ENCODE data around the gene PCNX2. TPM values are rescaled to one million over a fixed set of nuclear protein-coding genes. Genes with fewer than 3 reads are reported as not detected.
A peak's percentile ranks its signal among the peaks of the same experiment; 100 is the strongest.

Gene PCNX2
- total and polyA plus RNA-seq, 2 of the 13 experiments (the other 11 are each of a cell fraction or from before 2014, with no cell fraction given) = 0.11 to 0.42 TPM

GRCh38 chr1:232950197-232951176 is 345.0 kb downstream of the PCNX2 start, which contains the start of gene NTPCR (continued):
- TF ChIP-seq, protein P1, sequence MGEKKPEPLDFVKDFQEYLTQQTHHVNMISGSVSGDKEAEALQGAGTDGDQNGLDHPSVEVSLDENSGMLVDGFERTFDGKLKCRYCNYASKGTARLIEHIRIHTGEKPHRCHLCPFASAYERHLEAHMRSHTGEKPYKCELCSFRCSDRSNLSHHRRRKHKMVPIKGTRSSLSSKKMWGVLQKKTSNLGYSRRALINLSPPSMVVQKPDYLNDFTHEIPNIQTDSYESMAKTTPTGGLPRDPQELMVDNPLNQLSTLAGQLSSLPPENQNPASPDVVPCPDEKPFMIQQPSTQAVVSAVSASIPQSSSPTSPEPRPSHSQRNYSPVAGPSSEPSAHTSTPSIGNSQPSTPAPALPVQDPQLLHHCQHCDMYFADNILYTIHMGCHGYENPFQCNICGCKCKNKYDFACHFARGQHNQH (CRISPR knock-in tag; IDR thresholded peaks at IDR 0.05) = 0 out of 2 replicates have a peak, but pooled peaks have one; percentile 16
- TF ChIP-seq GZF1 (CRISPR knock-in tag; IDR thresholded peaks at IDR 0.05) = no peak
- no peak; the same call in 1 of the 2 replicates for TF ChIP-seq SP2 (CRISPR knock-in tag; IDR thresholded peaks at IDR 0.05)
- no peak for TF ChIP-seq ZNF441 (CRISPR knock-in tag; IDR thresholded peaks at IDR 0.05; ENCODE audit: borderline replicate concordance)
- no peak; the same call in 1 of the 2 replicates for TF ChIP-seq IRF9 (CRISPR knock-in tag; IDR thresholded peaks at IDR 0.05; ENCODE audit: borderline replicate concordance)
- TF ChIP-seq, protein P2, sequence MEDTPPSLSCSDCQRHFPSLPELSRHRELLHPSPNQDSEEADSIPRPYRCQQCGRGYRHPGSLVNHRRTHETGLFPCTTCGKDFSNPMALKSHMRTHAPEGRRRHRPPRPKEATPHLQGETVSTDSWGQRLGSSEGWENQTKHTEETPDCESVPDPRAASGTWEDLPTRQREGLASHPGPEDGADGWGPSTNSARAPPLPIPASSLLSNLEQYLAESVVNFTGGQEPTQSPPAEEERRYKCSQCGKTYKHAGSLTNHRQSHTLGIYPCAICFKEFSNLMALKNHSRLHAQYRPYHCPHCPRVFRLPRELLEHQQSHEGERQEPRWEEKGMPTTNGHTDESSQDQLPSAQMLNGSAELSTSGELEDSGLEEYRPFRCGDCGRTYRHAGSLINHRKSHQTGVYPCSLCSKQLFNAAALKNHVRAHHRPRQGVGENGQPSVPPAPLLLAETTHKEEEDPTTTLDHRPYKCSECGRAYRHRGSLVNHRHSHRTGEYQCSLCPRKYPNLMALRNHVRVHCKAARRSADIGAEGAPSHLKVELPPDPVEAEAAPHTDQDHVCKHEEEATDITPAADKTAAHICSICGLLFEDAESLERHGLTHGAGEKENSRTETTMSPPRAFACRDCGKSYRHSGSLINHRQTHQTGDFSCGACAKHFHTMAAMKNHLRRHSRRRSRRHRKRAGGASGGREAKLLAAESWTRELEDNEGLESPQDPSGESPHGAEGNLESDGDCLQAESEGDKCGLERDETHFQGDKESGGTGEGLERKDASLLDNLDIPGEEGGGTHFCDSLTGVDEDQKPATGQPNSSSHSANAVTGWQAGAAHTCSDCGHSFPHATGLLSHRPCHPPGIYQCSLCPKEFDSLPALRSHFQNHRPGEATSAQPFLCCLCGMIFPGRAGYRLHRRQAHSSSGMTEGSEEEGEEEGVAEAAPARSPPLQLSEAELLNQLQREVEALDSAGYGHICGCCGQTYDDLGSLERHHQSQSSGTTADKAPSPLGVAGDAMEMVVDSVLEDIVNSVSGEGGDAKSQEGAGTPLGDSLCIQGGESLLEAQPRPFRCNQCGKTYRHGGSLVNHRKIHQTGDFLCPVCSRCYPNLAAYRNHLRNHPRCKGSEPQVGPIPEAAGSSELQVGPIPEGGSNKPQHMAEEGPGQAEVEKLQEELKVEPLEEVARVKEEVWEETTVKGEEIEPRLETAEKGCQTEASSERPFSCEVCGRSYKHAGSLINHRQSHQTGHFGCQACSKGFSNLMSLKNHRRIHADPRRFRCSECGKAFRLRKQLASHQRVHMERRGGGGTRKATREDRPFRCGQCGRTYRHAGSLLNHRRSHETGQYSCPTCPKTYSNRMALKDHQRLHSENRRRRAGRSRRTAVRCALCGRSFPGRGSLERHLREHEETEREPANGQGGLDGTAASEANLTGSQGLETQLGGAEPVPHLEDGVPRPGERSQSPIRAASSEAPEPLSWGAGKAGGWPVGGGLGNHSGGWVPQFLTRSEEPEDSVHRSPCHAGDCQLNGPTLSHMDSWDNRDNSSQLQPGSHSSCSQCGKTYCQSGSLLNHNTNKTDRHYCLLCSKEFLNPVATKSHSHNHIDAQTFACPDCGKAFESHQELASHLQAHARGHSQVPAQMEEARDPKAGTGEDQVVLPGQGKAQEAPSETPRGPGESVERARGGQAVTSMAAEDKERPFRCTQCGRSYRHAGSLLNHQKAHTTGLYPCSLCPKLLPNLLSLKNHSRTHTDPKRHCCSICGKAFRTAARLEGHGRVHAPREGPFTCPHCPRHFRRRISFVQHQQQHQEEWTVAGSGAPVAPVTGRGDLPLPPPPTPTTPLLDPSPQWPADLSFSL (CRISPR knock-in tag; IDR thresholded peaks at IDR 0.05) = no peak
- no peak for TF ChIP-seq ZNF841 (CRISPR knock-in tag; IDR thresholded peaks at IDR 0.05; ENCODE audit: borderline replicate concordance)
- TF ChIP-seq, protein P3, sequence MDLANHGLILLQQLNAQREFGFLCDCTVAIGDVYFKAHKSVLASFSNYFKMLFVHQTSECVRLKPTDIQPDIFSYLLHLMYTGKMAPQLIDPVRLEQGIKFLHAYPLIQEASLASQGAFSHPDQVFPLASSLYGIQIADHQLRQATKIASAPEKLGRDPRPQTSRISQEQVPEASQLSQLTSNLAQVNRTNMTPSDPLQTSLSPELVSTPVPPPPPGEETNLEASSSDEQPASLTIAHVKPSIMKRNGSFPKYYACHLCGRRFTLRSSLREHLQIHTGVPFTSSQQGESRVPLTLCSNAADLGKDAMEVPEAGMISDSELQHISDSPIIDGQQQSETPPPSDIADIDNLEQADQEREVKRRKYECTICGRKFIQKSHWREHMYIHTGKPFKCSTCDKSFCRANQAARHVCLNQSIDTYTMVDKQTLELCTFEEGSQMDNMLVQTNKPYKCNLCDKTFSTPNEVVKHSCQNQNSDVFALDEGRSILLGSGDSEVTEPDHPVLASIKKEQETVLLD (CRISPR knock-in tag; IDR thresholded peaks at IDR 0.05; ENCODE audit: low read depth) = no peak
- TF ChIP-seq HOXA7 (CRISPR knock-in tag; IDR thresholded peaks at IDR 0.05) = no peak
- TF ChIP-seq, protein P4, sequence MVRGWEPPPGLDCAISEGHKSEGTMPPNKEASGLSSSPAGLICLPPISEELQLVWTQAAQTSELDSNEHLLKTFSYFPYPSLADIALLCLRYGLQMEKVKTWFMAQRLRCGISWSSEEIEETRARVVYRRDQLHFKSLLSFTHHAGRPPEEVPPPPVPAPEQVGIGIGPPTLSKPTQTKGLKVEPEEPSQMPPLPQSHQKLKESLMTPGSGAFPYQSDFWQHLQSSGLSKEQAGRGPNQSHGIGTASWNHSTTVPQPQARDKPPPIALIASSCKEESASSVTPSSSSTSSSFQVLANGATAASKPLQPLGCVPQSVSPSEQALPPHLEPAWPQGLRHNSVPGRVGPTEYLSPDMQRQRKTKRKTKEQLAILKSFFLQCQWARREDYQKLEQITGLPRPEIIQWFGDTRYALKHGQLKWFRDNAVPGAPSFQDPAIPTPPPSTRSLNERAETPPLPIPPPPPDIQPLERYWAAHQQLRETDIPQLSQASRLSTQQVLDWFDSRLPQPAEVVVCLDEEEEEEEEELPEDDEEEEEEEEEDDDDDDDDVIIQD (CRISPR knock-in tag; IDR thresholded peaks at IDR 0.05; ENCODE audit: low read depth) = no peak
- TF ChIP-seq FOSL2 (CRISPR knock-in tag; IDR thresholded peaks at IDR 0.05) = no peak; the same call in 1 of the 2 replicates
- no peak for TF ChIP-seq PAF1 (CRISPR knock-in tag; IDR thresholded peaks at IDR 0.05)
- TF ChIP-seq ZNF839 (CRISPR knock-in tag; IDR thresholded peaks at IDR 0.05; ENCODE audit: borderline replicate concordance) = 0 out of 2 replicates have a peak, but pooled peaks have one; percentile 12
- TF ChIP-seq SP140L (CRISPR knock-in tag; IDR thresholded peaks at IDR 0.05; ENCODE audit: borderline replicate concordance) = no peak
- TF ChIP-seq KAT2B (IDR thresholded peaks at IDR 0.05; ENCODE audit: borderline replicate concordance, low read depth, low read length) = no peak
